OCI-LY1 (cell line): ENCODE data around the gene ATF6.
"Not testable (repeated sequence)": the region's sequence is repeated elsewhere in the genome, so short reads cannot be mapped to it uniquely, and the experiment has no call there.

Experiments
- H2AFZ ChIP-seq: fragments of 200-600 bp; sonication (generic), shearing (Covaris generic); 2 replicates; pipeline ENCODE4 v1.6.0; 2014; ENCODE audit warnings: antibody characterized with exemption, mild to moderate bottlenecking, low read length
- H3F3A ChIP-seq: fragments of 200-600 bp; sonication (generic), shearing (Covaris generic); 2 replicates; pipeline ENCODE4 v1.6.0; 2014; ENCODE audit warnings: mild to moderate bottlenecking, antibody characterized with exemption, low read length, moderate library complexity; ENCODE audit not compliant: insufficient read depth
- H3K27ac ChIP-seq: fragments of 200-600 bp; sonication (generic); 2 replicates; pipeline ENCODE4 v1.5.1; 2014; ENCODE audit warnings: low read length, mixed run types, mild to moderate bottlenecking, low read depth; ENCODE audit not compliant: poor library complexity, severe bottlenecking
- H3K27me3 ChIP-seq: fragments of 200-600 bp; sonication (generic); 2 replicates; pipeline ENCODE4 v1.6.0; 2014; ENCODE audit warnings: antibody characterized with exemption, mild to moderate bottlenecking, low read length, moderate library complexity; ENCODE audit not compliant: insufficient read depth
- H3K36me3 ChIP-seq: fragments of 200-600 bp; sonication (generic); 2 replicates; pipeline ENCODE4 v1.6.1; 2014; ENCODE audit warnings: mild to moderate bottlenecking, antibody characterized with exemption, low read length, moderate library complexity, mixed read lengths; ENCODE audit not compliant: insufficient read depth
- H3K4me1 ChIP-seq: fragments of 200-600 bp; sonication (generic); 2 replicates; pipeline ENCODE4 v1.5.1; 2014; ENCODE audit warnings: mild to moderate bottlenecking, low read length, moderate library complexity; ENCODE audit not compliant: insufficient read depth, severe bottlenecking
- H3K4me2 ChIP-seq: fragments of 200-600 bp; sonication (generic), shearing (Covaris generic); 2 replicates; pipeline ENCODE4 v1.6.1; 2014; ENCODE audit warnings: low read length
- H3K4me3 ChIP-seq: fragments of 200-600 bp; sonication (generic); 2 replicates; pipeline ENCODE4 v1.5.1; 2014; ENCODE audit warnings: low read length, low read depth, mild to moderate bottlenecking, mixed read lengths; ENCODE audit not compliant: poor library complexity, severe bottlenecking
- H3K79me2 ChIP-seq: fragments of 200-600 bp; shearing (Covaris generic); 2 replicates; pipeline ENCODE4 v1.6.1; 2016; ENCODE audit warnings: mixed run types, low read length, mixed read lengths; ENCODE audit not compliant: insufficient read depth
- H3K9ac ChIP-seq: fragments of 200-600 bp; sonication (generic), shearing (Covaris generic); 2 replicates; pipeline ENCODE4 v1.6.1; 2014; ENCODE audit warnings: mild to moderate bottlenecking, low read length, mixed read lengths
- H3K9me2 ChIP-seq: fragments of 200-600 bp; sonication (generic), shearing (Covaris generic); 2 replicates; pipeline ENCODE4 v1.6.1; 2014; ENCODE audit warnings: low read depth, mild to moderate bottlenecking, low read length, mixed read lengths
- H3K9me3 ChIP-seq: fragments of 200-600 bp; shearing (Covaris generic); 2 replicates; pipeline ENCODE4 v1.6.1; 2014; ENCODE audit warnings: low read length, mixed read lengths
- H4K20me1 ChIP-seq: fragments of 200-600 bp; sonication (generic), shearing (Covaris generic); 2 replicates; pipeline ENCODE4 v1.6.0; 2016; ENCODE audit warnings: mild to moderate bottlenecking, low read length; ENCODE audit not compliant: insufficient read depth
- EZH2 ChIP-seq: fragments of 200-600 bp; sonication (generic), shearing (Covaris generic); IDR thresholded peaks from 2 replicates; pipeline ENCODE4 v1.8.0; 2017; ENCODE audit warnings: borderline replicate concordance, mixed run types, mild to moderate bottlenecking, antibody characterized with exemption, low read length, moderate library complexity, mixed read lengths
- TF ChIP-seq, protein P1 (sequence below): fragments of 200-600 bp; sonication (generic), shearing (Covaris generic); IDR thresholded peaks from 2 replicates; pipeline ENCODE4 v1.5.1; 2017; ENCODE audit warnings: mild to moderate bottlenecking, antibody characterized with exemption, low read length, moderate library complexity, mixed read lengths

Gene ATF6

DNA sequence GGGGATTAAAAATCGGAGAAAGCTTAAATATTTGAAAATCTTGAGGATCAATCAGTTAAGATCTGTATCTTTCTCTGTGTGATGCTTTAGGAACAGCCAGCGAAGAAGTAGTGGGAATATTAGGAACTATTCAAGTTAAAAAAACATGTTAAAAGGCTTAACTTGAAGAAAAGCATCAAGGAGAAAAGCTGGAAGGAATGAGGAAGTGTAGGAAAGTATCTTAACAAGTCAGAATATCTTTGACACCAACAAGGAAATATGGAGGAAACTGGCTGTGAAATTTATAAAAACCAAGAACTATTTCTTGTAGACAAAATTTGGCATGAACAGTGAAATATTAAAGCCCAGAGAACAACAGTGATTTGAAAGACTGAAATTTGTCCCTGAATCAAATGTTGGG is 60.4 kb downstream of the ATF6 start:
- H3K9me3 ChIP-seq = no peaks in the 10 kb centered on the region
- H3K9ac ChIP-seq = no peak overlapping the region
- H3K27me3 ChIP-seq = no peaks in the 10 kb centered on the region
- H2AFZ ChIP-seq = no peak overlapping the region
- peaks cover 1% of the 10 kb centered on the region; the same call in 1 of the 2 replicates for H3K36me3 ChIP-seq
- H3K4me2 ChIP-seq = no peak overlapping the region
- H3K27ac ChIP-seq = no peak overlapping the region
- H3K4me3 ChIP-seq = no peak overlapping the region
- no peaks in the 10 kb centered on the region for H4K20me1 ChIP-seq
- no peaks in the 10 kb centered on the region for H3K79me2 ChIP-seq
- H3F3A ChIP-seq = no peaks in the 10 kb centered on the region
- H3K4me1 ChIP-seq = no peaks in the 10 kb centered on the region
- no peaks in the 10 kb centered on the region for H3K9me2 ChIP-seq
- TF ChIP-seq, protein P1, sequence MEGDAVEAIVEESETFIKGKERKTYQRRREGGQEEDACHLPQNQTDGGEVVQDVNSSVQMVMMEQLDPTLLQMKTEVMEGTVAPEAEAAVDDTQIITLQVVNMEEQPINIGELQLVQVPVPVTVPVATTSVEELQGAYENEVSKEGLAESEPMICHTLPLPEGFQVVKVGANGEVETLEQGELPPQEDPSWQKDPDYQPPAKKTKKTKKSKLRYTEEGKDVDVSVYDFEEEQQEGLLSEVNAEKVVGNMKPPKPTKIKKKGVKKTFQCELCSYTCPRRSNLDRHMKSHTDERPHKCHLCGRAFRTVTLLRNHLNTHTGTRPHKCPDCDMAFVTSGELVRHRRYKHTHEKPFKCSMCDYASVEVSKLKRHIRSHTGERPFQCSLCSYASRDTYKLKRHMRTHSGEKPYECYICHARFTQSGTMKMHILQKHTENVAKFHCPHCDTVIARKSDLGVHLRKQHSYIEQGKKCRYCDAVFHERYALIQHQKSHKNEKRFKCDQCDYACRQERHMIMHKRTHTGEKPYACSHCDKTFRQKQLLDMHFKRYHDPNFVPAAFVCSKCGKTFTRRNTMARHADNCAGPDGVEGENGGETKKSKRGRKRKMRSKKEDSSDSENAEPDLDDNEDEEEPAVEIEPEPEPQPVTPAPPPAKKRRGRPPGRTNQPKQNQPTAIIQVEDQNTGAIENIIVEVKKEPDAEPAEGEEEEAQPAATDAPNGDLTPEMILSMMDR = no peak
- TF ChIP-seq EZH2 = no peak

DNA sequence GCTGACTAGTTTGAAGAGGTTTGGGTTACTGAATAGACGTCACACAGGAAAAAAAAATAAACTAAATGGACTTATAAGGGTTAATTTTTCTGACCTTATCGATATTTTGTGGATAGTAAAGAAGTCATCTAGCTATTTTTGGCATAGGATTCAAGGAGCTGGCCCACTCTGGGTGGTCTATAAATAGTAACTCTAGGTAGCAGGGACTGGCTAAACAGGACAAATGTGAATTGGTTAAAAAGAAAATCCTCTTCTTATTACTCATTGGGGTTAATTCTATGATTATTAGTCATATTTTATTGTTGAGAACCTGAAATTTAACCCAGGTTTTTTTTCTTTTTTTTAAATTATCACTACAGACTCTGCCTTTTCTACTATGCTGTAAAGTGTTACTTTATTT is 61.7 kb downstream of the ATF6 start:
- no peaks in the 10 kb centered on the region for H4K20me1 ChIP-seq
- no peak overlapping the region for H2AFZ ChIP-seq
- H3K79me2 ChIP-seq = no peaks in the 10 kb centered on the region
- no peaks in the 10 kb centered on the region for H3K27me3 ChIP-seq
- no peak overlapping the region for H3K4me2 ChIP-seq
- H3K9me3 ChIP-seq = no peaks in the 10 kb centered on the region
- H3F3A ChIP-seq = no peaks in the 10 kb centered on the region
- no peaks in the 10 kb centered on the region for H3K36me3 ChIP-seq
- H3K4me1 ChIP-seq = no peaks in the 10 kb centered on the region
- no peak overlapping the region for H3K27ac ChIP-seq
- H3K9me2 ChIP-seq = no peaks in the 10 kb centered on the region
- TF ChIP-seq EZH2 = no peak
- TF ChIP-seq, protein P1 = no peak
- no peak overlapping the region for H3K4me3 ChIP-seq
- H3K9ac ChIP-seq = no peak overlapping the region

DNA sequence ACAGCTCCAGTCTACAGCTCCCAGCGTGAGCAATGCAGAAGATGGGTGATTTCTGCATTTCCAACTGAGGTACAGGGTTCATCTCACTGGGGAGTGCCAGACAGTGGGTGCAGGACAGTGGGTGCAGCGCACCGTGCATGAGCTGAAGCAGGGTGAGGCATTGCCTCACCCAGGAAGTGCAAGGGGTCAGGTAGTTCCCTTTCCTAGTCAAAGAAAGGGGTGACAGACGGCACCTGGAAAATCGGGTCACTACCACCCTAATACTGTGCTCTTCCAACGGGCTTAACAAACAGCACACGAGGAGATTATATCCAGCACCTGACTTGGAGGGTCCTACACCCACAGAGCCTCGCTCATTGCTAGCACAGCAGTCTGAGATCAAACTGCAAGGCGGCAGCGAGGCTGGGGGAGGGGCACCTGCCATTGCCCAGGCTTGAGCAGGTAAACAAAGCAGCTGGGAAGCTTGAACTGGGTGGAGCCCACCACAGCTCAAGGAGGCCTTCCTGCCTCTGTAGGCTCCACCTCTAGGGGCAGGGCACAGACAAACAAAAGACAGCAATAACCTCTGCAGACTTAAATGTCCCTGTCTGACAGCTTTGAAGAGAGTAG is 66.3 kb downstream of the ATF6 start:
- H3K4me1 ChIP-seq, H4K20me1 ChIP-seq, H3K4me2 ChIP-seq, H3K36me3 ChIP-seq, H3K9me3 ChIP-seq, H3F3A ChIP-seq, H3K4me3 ChIP-seq, H3K27me3 ChIP-seq, H3K79me2 ChIP-seq, H3K9me2 ChIP-seq, H3K27ac ChIP-seq, H2AFZ ChIP-seq, H3K9ac ChIP-seq: not testable (repeated sequence)

DNA sequence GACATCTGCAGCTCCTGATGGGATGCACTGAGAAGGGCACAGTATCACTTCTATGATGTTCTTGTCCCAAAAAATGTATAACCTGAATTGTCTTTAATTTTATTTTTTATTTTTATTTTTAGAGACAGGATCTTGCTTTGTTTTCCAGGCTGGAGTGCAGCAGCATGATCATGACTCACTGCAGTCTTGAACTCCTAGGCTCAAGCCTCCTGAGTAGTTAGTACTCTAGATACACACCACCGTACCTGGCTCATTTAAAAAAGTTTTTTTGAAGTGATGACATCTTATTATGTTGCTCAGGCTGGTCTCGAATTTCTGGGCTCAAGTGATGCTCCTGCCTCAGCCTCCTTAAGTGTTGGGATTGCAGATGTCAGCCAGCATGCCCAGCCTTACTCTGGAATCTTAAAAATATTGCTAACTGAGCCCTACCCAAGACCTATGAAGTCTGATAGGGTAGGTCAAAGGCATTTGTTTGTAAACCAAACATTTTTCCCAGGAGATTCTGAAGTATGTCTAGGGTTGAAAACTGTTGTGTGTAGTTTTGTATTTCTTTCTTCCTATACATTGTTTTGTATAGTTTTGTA is 68.9 kb downstream of the ATF6 start:
- Histone ChIP-seq H3K4me3 (no peak overlapping the region), H3K9me2 (no peaks in the 10 kb centered on the region), H3K9me3 (no peaks in the 10 kb centered on the region), H3K36me3 (no peaks in the 10 kb centered on the region), H4K20me1 (no peaks in the 10 kb centered on the region), H3F3A (no peaks in the 10 kb centered on the region), H3K4me1 (no peaks in the 10 kb centered on the region), H3K4me2 (no peak overlapping the region), H3K79me2 (no peaks in the 10 kb centered on the region), H2AFZ (no peak overlapping the region), H3K9ac (no peak overlapping the region), H3K27me3 (no peaks in the 10 kb centered on the region), H3K27ac (no peak overlapping the region)
- TF ChIP-seq, protein P1 = no peak
- TF ChIP-seq EZH2 = no peak
